GM11168 (cell line): ENCODE data around the gene SPINDOC.
"Not testable (repeated sequence)": the region's sequence is repeated elsewhere in the genome, so short reads cannot be mapped to it uniquely, and the experiment has no call there.

Experiments used
- in situ Hi-C: fragments of 300-500 bp; cut with MboI; formaldehyde crosslinking; loops from one replicate; pipeline ENCODE4 v1.12.0; 2022; ENCODE audit warnings: low sequenced_read_pairs; ENCODE audit not compliant: unreplicated experiment

Gene SPINDOC

DNA sequence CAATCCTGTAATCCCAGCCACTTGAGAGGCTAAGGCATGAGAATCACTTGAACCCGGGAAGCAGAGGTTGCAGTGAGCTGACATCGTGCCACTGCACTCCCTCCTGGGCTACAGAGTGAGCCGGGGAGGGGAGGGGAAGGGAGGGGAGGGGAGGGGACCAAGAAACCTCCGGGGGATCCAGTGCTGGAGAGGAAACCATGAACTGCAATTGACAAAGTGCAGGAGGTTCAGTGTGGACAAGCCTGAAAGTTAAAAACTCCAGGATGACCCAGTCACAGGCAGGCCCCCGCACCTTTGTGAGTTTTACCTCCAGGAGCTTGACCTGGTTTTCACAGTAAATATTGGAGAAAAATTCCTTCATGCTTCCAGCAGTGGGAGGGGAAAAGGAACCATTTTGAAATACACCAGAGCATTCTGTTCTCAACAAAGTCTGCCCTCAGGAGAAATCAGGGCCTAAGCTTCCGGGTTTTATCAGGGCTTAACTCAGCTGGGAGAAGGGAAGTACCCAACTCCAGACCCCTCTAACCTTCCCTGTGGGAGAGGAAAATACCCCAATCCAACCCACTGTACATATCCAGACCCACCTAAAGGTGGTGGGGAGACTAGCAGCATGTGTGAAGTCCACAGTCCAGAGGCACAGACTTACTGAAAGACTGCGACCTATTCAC is 29.2 kb upstream of the SPINDOC start:
- in situ Hi-C loops: loop anchor here (5.0 kb wide), 1 partner anchor 43 kb away; no protein-coding TSS in a partner anchor

DNA sequence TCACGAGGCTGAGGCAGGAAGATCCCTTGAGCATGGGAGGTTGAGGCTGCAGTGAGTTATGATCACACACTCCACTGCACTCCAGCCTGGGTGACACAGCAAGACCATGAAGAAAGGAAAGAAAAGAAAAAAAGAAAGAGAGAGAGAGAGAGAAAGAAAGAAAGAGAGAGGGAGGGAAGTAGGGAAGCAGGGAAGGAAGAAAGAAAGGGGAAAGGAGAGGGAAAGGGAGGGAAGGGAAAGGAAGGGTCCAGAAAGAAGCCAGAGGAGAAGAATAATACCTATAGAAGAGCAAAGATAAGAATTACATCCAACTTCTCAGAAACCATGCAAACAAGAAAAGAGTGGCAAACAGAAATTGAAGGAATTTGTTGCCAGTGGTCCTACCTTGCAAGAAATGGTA is 27.4 kb upstream of the SPINDOC start:
- in situ Hi-C loops: no loop called here

DNA sequence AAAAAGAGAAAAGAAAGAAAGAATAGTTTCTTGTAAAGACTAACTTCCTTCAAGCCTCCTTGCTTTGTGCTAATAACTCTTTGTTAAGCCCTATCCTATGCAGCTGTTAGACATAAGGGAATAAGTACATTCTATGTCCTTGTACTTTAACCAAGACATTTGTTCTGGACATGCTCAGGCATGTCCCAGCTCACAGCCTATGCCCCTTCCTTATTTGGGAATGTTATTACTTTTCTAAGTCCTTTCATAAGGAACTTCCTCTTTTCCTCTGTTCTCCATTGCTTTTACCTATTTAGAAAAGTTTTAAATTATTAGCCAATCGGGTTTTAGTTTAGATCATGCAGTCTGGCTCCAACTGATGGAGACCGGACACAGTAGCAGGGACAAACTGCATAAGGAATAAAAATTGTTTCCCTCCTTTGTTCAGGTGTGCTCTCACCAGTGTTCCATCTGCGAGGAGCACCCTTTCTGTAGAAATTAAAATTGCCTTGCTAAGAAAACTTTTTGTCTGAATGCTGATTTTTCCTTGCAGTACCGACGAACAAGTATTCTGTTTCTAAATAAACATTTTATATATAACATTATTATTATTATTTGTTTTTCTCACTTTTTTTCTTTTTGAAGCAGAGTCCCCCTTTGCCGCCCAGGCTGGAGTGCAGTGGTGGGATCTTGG is 21.6 kb upstream of the SPINDOC start:
- in situ Hi-C loops: no loop called here

DNA sequence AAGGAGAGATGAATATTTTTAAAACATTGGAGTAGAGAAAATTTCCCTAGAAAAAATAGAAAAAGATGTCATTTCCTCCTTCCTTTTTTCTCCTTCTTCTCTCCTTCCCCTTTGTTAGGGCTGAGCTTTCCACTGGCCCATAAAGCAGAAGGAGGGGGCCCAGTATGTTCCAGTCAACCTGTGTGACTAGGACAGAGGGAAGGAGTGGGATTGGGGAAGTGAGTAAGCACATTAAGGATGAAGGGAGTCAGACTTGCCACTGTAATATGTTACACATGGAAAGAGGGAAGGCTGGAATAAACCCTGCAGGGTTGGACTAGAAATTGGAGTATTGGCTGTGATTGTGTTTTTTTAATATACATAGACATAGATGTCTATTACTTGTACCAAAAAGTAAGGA is 20.1 kb upstream of the SPINDOC start:
- in situ Hi-C loops: no loop called here

DNA sequence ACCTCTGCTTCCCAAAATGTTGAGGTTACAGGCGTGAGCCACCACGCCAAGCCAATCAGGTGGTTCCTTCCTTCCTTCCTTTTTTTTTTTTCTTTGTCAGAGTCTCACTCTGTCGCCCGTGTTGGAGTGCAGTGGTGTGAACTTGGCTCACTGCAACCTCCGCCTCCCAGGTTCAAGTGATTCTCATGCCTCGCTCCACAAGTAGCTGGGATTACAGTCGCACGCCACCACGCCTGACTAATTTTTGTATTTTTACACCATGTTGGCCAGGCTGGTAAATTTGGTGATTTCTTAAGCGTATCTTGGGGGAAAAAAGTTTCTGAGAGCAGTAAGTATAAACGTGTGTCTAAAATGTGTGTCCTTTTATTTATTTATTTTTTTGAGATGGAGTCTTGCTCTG is 18.2 kb upstream of the SPINDOC start:
- in situ Hi-C loops: no loop called here

DNA sequence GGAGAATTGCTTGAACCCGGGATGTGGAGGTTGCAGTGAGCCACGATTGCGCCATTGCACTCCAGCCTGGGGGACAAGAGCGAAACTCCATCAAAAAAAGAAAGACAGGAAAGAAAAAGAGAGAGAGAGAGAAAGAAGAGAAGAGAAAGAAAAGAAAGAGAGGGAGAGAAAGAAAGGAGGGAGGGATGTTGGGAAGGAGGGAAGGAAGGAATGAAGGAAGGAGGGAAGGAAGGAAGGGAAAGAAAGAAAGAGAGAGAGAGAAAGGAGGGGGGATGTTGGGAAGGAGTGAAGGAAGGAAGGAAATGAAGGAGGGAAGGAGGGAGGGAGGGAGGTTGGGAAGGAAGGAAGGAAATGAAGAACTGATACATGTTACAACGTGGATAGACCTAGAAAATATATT is 12.3 kb upstream of the SPINDOC start:
- in situ Hi-C loops: no loop called here

DNA sequence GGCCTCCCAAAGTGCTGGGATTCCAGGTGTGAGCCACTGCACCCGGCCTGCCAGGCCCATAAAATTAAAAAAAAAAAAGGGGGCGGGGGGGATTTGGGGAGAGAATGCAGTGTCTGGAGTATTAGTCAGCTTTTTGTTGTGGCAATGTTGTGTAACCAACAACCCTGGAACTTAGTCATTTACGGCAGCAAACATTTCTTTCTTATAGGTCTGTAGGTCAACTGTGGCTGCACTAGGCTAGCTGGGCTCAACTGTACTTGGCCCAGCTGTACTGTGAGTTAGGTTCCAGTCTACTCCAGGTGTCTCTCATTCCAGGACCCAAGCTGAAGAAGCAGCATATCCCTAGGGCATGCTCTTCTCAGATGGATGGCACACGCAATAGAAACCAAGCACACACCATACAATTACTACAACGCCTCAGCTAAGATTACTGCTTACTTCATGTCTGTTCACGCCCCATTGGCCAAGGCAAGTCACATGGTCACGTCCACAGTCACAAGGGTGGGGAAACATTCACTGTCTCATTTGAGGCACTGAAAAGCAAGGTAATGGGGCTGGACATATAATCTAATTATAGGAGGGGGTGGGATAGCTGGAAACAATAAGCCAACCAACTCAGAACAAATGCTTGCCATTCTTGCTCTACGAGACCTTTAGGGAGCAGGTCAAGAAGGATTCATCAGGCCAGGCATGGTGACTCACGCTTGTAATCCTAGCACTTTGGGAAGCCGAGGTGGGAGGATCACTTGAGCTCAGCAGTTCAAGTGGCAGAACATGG is 10.4 kb upstream of the SPINDOC start:
- in situ Hi-C loops: no loop called here

DNA sequence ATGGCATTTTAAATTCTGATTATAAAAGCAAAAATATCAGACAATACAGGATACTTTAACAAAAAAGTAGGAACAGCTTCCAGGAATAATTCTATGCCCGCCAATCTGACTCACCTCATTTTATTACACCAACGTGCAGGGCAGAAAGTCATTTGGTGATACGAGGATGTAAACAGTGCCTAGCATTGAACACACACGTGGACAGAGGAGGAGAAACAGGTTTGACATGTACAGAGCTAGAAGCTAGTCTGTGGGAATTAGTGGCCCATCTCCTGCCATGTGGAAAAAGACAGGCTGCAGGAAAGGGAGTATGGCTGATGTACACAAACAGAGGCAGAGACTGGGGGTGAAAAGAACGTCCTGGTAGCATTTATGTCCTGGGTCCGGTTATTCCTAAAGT is 9.0 kb upstream of the SPINDOC start:
- in situ Hi-C loops: no loop called here

DNA sequence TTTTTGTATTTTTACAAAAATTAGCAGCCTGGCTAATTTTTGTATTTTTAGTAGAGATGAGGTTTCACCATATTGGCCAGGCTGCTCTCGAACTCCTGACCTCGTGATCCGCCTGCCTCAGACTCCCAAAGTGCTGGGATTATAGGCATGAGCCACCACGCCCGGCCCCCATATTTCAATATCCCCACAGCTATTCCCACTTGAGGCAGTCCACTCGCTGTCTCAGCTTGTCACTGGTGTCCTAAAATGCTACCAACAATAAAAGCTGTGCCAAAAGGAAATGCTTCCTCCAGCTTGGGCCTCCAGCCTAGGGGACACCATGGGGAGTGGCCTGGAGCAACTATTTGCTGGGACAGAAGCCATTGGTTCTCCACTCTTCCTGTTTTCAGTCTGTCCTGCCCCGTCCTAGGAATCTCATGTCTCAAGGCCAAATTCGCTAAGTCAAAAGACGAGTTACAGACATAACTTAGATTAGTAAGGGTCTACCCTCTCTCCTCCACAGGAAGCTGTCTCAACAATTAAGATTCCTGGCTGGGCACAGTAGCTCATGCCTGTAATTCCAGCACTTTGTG is 7.3 kb upstream of the SPINDOC start:
- in situ Hi-C loops: no loop called here

DNA sequence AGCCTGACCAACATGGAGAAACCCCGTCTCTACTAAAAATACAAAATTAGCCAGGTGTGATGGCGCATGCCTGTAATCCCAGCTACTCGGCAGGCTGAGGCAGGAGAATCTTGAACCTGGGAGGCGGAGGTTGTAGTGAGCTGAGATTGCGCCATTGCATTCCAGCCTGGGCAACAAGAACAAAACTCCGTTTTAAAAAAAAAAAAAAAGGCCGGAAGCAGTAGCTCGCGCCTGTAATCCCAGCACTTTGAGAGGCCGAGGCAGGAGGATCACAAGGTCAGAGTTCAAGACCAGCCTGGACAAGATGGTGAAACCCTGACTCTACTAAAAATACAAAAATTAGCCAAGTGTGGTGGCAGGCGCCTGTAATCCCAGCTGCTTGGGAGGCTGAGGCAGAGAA is 2.9 kb upstream of the SPINDOC start:
- in situ Hi-C loops: not testable (repeated sequence)

DNA sequence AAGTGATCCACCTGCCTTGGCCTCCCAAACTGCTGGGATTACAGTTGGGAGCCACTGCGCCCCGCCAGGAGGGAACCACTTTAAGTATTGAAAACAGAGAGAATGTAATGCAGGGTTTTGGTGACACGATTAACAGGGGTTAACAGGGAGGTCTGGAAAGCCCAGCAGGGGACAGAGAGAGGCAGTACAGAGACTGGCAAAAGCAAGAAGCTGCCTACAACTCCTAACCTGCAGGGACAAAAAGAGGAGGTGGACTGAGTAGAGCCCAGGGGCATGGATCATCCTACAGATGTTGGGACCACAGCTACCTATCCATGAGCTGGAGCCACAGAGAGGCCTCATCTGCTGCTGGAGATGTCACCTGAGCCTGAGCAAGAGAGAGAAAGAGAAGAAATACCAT is 1.7 kb upstream of the SPINDOC start:
- in situ Hi-C loops: no loop called here

DNA sequence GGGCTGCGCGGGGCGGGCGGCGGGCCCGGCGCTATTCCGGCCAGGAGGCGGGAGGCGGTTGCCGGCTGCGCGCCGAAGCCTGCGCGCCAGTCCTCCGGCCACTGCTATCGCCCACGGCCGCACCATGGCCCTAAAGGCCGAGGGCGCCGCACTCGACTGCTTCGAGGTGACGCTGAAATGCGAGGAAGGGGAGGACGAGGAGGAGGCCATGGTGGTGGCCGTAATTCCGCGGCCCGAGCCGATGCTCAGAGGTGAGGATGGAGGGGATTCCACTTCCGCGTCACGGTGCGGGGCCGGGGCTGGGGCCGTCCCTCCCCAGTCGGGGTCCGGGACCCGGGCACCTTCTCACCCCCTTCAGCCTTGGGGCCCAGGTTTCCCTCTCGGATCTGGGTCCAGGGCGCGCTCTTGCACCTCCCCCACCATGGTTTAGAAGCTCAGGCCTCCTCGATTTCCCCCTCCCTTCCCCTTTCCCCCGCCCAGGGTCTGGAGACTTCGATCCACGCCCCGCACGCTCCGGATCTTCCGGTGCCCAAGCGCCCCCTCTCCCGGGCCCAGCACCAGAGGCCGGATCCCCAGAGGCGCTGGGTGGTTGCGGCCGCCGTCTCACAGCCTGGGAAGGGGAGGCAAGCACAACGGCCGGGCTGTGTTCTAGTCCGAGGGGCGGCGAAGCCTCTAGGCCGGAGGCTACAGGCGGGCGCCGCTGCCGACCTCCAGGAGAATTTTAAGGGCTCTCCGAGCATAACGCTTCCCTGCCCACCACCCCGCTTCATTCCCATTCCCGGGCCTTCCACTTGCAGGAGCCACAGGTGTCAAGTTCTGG is 517 bp downstream of the SPINDOC start:
- in situ Hi-C loops: no loop called here

DNA sequence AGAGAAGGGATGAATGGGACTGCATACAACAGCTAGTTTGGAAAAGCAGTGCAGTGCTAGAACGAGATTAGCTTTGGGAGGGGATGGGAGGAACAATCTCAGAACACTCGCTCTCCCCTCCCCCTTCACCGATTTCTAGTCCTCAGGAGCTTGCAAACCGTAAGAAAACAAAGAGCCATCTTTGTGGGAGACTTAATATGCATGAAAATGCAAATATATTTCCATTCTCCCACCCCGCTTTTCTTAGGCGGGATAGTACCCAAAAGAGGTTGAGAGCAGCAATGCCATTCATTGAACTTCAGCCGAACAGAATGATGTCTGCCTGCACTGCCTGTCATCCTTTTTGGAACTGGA is 1.1 kb downstream of the SPINDOC start:
- in situ Hi-C loops: no loop called here

DNA sequence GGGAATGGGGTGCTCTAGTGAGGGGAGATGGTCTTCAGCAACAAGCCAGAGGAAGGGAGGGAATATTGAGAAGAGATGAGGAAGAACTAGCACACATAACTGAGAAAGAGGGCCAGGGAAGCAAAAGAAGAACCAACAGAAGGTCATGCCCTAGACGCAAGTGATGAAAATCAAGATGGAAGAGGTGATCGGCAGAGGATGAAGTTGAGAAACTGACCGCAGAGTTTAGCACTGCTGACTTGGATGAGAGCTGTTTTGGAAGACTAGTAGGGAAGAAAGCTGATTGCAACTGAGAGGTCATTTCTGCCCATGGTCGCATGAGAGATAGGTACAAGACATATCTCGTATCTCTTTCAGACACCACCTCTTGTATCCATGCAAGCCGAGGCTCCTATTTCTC is 2.9 kb downstream of the SPINDOC start:
- in situ Hi-C loops: no loop called here

DNA sequence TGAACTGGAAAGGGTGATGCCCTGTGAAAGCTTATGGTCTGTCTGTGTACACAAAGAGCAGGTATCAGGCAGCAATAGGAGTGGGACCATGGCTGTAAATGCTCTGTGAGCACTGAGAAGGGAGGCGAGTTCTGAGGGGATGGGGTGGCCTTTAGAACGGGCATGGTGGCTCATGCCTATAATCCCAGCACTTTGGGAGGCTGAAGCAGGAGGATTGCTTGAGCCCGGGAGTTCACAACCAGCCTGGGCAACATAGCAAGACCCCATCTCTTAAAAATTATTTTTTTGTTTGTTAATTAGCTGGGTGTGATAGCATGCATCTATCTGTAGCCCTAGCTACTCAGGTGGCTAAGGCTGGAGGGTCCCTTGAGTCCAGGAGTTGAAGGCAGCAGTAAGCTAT is 3.5 kb downstream of the SPINDOC start:
- in situ Hi-C loops: no loop called here

DNA sequence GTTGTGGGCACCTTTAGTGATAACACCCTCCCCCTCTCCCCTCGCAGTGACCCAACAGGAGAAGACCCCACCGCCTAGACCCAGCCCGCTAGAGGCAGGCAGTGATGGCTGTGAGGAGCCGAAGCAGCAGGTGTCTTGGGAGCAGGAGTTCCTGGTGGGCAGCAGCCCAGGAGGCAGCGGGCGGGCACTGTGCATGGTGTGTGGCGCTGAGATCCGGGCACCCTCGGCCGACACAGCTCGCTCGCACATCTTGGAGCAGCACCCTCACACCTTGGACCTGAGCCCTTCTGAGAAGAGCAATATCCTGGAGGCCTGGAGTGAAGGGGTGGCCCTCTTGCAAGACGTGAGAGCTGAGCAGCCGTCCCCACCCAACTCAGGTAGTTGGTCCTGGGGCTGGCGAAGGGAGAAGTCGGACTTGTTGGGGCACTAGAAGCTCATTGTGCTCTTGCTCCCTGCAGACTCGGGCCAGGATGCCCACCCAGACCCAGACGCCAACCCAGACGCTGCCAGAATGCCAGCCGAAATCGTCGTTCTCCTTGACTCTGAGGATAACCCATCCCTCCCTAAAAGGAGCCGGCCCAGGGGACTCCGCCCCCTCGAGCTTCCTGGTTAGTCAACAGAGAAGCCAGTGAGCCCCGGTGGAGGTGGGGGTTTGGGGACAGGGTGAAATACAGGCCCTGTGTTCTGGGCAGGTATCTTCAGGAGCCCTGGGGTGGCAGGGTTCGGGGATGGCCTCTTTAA is 4.7 kb downstream of the SPINDOC start:
- in situ Hi-C loops: no loop called here

DNA sequence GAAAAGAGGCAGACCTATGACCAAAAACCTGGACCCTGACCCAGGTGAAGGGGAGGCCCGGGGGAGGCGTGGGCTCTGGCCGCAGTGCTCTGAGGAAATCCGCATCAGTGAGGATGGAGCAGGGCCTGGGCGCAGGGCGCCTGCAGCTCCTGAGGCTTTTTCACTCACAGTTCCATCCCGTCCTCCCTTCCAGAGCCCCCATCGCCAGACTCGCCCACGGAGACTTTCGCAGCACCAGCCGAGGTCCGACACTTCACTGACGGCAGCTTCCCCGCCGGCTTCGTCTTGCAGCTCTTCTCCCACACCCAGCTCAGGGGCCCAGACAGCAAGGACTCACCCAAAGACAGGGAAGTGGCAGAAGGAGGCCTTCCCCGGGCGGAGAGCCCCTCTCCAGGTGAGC is 5.4 kb downstream of the SPINDOC start:
- in situ Hi-C loops: no loop called here

DNA sequence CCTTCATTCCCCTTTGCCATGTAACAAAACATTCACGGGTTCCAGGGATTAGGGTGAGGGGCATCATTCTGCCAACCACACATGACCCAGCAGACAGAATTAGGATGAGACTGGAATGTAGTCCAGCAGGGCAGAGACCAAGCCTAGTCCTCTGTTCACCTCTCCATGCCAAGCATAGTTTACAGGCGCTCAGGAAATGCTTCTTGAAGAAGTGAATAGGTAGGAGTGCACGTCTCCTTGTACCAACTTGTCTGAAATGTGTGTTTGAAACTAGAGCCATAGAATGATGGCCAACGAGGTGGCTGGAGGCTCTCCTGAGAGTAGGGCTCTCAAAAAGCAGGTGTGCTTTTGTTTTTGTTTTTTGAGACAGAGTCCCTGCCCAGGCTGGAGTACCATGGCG is 8.2 kb downstream of the SPINDOC start:
- in situ Hi-C loops: no loop called here

DNA sequence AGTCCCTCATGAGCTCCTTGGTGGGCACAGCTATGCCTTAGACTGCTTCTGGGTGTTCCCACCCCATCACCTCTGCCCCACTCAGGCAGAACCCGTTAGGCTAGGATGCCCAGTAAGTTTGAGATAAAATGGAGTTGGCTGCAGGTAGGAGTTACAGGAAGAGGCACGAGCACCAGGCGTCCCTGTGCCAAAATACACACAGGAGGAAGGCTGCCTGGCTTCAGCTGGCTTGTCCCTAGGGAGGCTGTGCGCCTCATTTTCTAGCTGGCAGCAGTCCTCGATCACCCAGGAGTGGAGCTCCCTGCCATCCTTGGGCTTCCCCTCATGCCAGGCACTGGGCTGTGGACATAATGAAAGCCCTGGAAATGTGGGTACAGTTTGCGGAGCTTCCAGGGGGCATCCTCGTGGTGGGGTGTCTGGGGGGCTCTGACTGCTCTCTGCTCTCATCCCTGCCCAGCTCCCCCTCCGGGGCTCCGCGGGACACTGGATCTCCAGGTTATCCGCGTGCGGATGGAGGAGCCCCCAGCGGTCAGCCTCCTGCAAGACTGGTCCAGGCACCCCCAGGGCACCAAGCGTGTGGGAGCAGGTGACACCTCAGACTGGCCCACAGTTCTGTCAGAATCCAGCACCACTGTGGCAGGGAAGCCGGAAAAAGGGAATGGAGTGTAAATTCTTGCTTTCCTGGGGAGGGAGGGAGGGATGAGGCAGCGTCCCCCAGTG is 13.4 kb downstream of the SPINDOC start:
- in situ Hi-C loops: loop anchor here (5.0 kb wide), 1 partner anchor 44 kb away; no protein-coding TSS in a partner anchor
